ENCODE results near the gene ORAI2. TPM values are rescaled to one million over a fixed set of nuclear protein-coding genes. Genes with fewer than 3 reads are reported as not detected.
A peak's percentile ranks its signal among the peaks of the same experiment; 100 is the strongest.

ORAI2 gene
- total and polyA plus RNA-seq, 4 donors, result 7.6 to 48.9 (median 27.4) TPM

GRCh38 chr7:102439963-102440795, 6.8 kb downstream of the ORAI2 start:
- TF ChIP-seq CTCF (IDR thresholded peaks at IDR 0.05; ENCODE audit: control extremely low read depth, extremely low read depth), result no peak
- Histone ChIP-seq H3K27me3 (ENCODE audit: control insufficient read depth in 3 of 3, insufficient read depth in 3 of 3, low read length in 2 of 3) (no peaks in the 10 kb centered on the region), H3K9ac (ENCODE audit: insufficient read depth in 1 of 2, low read length in 2 of 2) (no peak overlapping the region), H3K9me3 (ENCODE audit: control insufficient read depth in 4 of 4, insufficient read depth in 3 of 4, low read length in 3 of 4) (no peaks in the 10 kb centered on the region), H3K27ac (ENCODE audit: low read depth in 1 of 2, low read length in 1 of 2) (peak overlapping the region in 1 of 2 donors; percentile 43), H3K4me3 (no peak overlapping the region), H3K36me3 (ENCODE audit: control insufficient read depth in 4 of 4, insufficient read depth in 4 of 4, low read length in 4 of 4) (peaks cover 0 to 15% (median 0%) of the 10 kb centered on the region in 4 donors), H3K4me1 (ENCODE audit: control insufficient read depth in 5 of 5, insufficient read depth in 5 of 5, low read length in 5 of 5) (no peaks in the 10 kb centered on the region)
- ATAC-seq (ENCODE audit: insufficient read depth, low FRiP score), result no peak
- DNase-seq, result peak in 1 of 3 donors; percentile 18
- WGBS, 2 donors, result 83 to 88% methylated on average over 17 of the region's 17 CpGs

- 91% methylated on average over 17 of the region's 17 CpGs for WGBS, 2 donors
- H3K36me3 ChIP-seq (ENCODE audit: control insufficient read depth in 4 of 4, insufficient read depth in 4 of 4, low read length in 4 of 4), result peaks cover 0 to 31% (median 0%) of the 10 kb centered on the region in 4 donors
Measured at GRCh38 chr7:102444961-102445673, 11.7 kb downstream of the ORAI2 start.

GRCh38 chr7:102445674-102446071, 12.3 kb downstream of the ORAI2 start:
- H3K4me1 ChIP-seq (ENCODE audit: control insufficient read depth in 5 of 5, insufficient read depth in 5 of 5, low read length in 5 of 5), result no peaks in the 10 kb centered on the region
- ATAC-seq (ENCODE audit: insufficient read depth, low FRiP score) (no peak), DNase-seq (no peak)
- 72 to 74% methylated on average over 2 of the region's 2 CpGs for WGBS, 2 donors
- no peak for TF ChIP-seq CTCF (IDR thresholded peaks at IDR 0.05; ENCODE audit: control extremely low read depth, extremely low read depth)
- peaks cover 0 to 29% (median 0%) of the 10 kb centered on the region in 4 donors for H3K36me3 ChIP-seq (ENCODE audit: control insufficient read depth in 4 of 4, insufficient read depth in 4 of 4, low read length in 4 of 4)
- no peak overlapping the region for H3K4me3 ChIP-seq
- no peaks in the 10 kb centered on the region for H3K27me3 ChIP-seq (ENCODE audit: control insufficient read depth in 3 of 3, insufficient read depth in 3 of 3, low read length in 2 of 3)
- H3K9ac ChIP-seq (ENCODE audit: insufficient read depth in 1 of 2, low read length in 2 of 2), result no peak overlapping the region
- H3K27ac ChIP-seq (ENCODE audit: low read depth in 1 of 2, low read length in 1 of 2), result no peak overlapping the region
- H3K9me3 ChIP-seq (ENCODE audit: control insufficient read depth in 4 of 4, insufficient read depth in 3 of 4, low read length in 3 of 4), result no peaks in the 10 kb centered on the region

More at GRCh38 chr7:102444961-102445673, 11.7 kb downstream of the ORAI2 start:
- TF ChIP-seq CTCF (IDR thresholded peaks at IDR 0.05; ENCODE audit: control extremely low read depth, extremely low read depth), result no peak
- ATAC-seq (ENCODE audit: insufficient read depth, low FRiP score) (no peak), DNase-seq (no peak)
- H3K4me1 ChIP-seq (ENCODE audit: control insufficient read depth in 5 of 5, insufficient read depth in 5 of 5, low read length in 5 of 5), result no peaks in the 10 kb centered on the region
- no peaks in the 10 kb centered on the region for H3K27me3 ChIP-seq (ENCODE audit: control insufficient read depth in 3 of 3, insufficient read depth in 3 of 3, low read length in 2 of 3)
- H3K4me3 ChIP-seq, result no peak overlapping the region
- no peak overlapping the region for H3K27ac ChIP-seq (ENCODE audit: low read depth in 1 of 2, low read length in 1 of 2)
- no peak overlapping the region for H3K9ac ChIP-seq (ENCODE audit: insufficient read depth in 1 of 2, low read length in 2 of 2)
- H3K9me3 ChIP-seq (ENCODE audit: control insufficient read depth in 4 of 4, insufficient read depth in 3 of 4, low read length in 3 of 4), result no peaks in the 10 kb centered on the region

Measured in lung (tissue), 12 donors.